ENCODE results near the gene SCMH1. TPM values are rescaled to one million over a fixed set of nuclear protein-coding genes. Genes with fewer than 3 reads are reported as not detected.

Gene SCMH1
- total RNA-seq, 1 experiment from 2014 or later: 28.0 TPM

- no peaks in the 10 kb centered on the region for H4K20me1 ChIP-seq (ENCODE audit: insufficient read depth)
- H2AFZ ChIP-seq (ENCODE audit: low read depth, low read length, poor library complexity, severe bottlenecking): no peak overlapping the region
- no peak overlapping the region for H3K9ac ChIP-seq (ENCODE audit: low read length)
- ChIA-PET CTCF (interaction anchor here (1.5 kb wide), 1 partner anchor 86 kb away, joined by 4 read pairs; no protein-coding TSS in a partner anchor), RAD21 (ENCODE audit: low non-redundant PET in 1 of 2, low total read pairs in 2 of 2, uncharacterized antibody in 2 of 2, unreplicated experiment in 2 of 2) (no interaction called here), POLR2A (no interaction called here)
- H3K9me2 ChIP-seq (ENCODE audit: insufficient read depth): no peaks in the 10 kb centered on the region
- H3K27ac ChIP-seq (ENCODE audit: low read depth, low read length): no peak overlapping the region
- no peaks in the 10 kb centered on the region for H3K27me3 ChIP-seq (ENCODE audit: insufficient read depth, low read length)
- H3K9me3 ChIP-seq (ENCODE audit: control insufficient read depth in 1 of 2, insufficient read depth in 1 of 2, low read depth in 1 of 2, low read length in 2 of 2): no peaks in the 10 kb centered on the region
- no peaks in the 10 kb centered on the region for H3K79me2 ChIP-seq (ENCODE audit: insufficient read depth, low read length)
- BruUV-seq (replicated peaks): no TSS peak
- DNase-seq (ENCODE audit: low read depth, low spot score) (no peak), ATAC-seq (no peak)
- no peak overlapping the region for H3K4me3 ChIP-seq (replicated peaks in 1 of 2; ENCODE audit: low read depth in 1 of 2, low read length in 2 of 2)
- no peaks in the 10 kb centered on the region for H3K4me1 ChIP-seq (ENCODE audit: control insufficient read depth in 1 of 2, insufficient read depth in 2 of 2, low read length in 2 of 2)
- peaks cover 8 to 10% of the 10 kb centered on the region in 2 experiments; a peak in 2 of 4 replicates for H3K36me3 ChIP-seq (ENCODE audit: control insufficient read depth in 1 of 2, insufficient read depth in 2 of 2, low read length in 2 of 2)
- TF ChIP-seq CTCF (IDR thresholded peaks at IDR 0.05 in 2 of 3, conservative IDR thresholded peaks at IDR 0.05 in 1 of 3; ENCODE audit: borderline replicate concordance in 1 of 3, insufficient read depth in 1 of 3, low read depth in 2 of 3, low read length in 2 of 3) (0 out of 6 replicates have a peak, but pooled peaks of 1 of the 3 experiments have one; percentile 6), TCF7L2 (IDR thresholded peaks at IDR 0.05; ENCODE audit: borderline replicate concordance, extremely low read depth, insufficient read depth, insufficient read length) (no peak), RAD21 (IDR thresholded peaks at IDR 0.05; ENCODE audit: low read depth) (peak; percentile 42), ZNF274 (IDR thresholded peaks at IDR 0.05; ENCODE audit: low read depth, low read length) (no peak), EZH2phosphoT487 (IDR thresholded peaks at IDR 0.05; ENCODE audit: borderline replicate concordance) (no peak), YY1 (IDR thresholded peaks at IDR 0.05; ENCODE audit: extremely low read depth, insufficient replicate concordance, low read depth, low read length) (no peak), ATF3 (IDR thresholded peaks at IDR 0.05) (no peak), CBX3 (IDR thresholded peaks at IDR 0.05; ENCODE audit: low read depth) (no peak), POLR2AphosphoS5 (IDR thresholded peaks at IDR 0.05; ENCODE audit: low read depth, low read length) (no peak), ZBTB33 (IDR thresholded peaks at IDR 0.05; ENCODE audit: extremely low read depth, insufficient replicate concordance, low read length) (no peak), EZH2 (IDR thresholded peaks at IDR 0.05) (no peak), FOSL1 (IDR thresholded peaks at IDR 0.05; ENCODE audit: low read depth) (no peak), CEBPB (IDR thresholded peaks at IDR 0.05; ENCODE audit: low read depth) (no peak), SIN3A (IDR thresholded peaks at IDR 0.05; ENCODE audit: low read depth) (no peak), ZFX (IDR thresholded peaks at IDR 0.05) (no peak)
- TF ChIP-seq, protein P1, sequence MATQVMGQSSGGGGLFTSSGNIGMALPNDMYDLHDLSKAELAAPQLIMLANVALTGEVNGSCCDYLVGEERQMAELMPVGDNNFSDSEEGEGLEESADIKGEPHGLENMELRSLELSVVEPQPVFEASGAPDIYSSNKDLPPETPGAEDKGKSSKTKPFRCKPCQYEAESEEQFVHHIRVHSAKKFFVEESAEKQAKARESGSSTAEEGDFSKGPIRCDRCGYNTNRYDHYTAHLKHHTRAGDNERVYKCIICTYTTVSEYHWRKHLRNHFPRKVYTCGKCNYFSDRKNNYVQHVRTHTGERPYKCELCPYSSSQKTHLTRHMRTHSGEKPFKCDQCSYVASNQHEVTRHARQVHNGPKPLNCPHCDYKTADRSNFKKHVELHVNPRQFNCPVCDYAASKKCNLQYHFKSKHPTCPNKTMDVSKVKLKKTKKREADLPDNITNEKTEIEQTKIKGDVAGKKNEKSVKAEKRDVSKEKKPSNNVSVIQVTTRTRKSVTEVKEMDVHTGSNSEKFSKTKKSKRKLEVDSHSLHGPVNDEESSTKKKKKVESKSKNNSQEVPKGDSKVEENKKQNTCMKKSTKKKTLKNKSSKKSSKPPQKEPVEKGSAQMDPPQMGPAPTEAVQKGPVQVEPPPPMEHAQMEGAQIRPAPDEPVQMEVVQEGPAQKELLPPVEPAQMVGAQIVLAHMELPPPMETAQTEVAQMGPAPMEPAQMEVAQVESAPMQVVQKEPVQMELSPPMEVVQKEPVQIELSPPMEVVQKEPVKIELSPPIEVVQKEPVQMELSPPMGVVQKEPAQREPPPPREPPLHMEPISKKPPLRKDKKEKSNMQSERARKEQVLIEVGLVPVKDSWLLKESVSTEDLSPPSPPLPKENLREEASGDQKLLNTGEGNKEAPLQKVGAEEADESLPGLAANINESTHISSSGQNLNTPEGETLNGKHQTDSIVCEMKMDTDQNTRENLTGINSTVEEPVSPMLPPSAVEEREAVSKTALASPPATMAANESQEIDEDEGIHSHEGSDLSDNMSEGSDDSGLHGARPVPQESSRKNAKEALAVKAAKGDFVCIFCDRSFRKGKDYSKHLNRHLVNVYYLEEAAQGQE (IDR thresholded peaks at IDR 0.05; ENCODE audit: low read depth): no peak
- H3K4me2 ChIP-seq (ENCODE audit: low read length): no peak overlapping the region
- intact Hi-C loops (cut with micrococcal nuclease): no loop called here
These were observed 204.0 kb downstream of the SCMH1 start for GRCh38 chr1:41038110-41038509.
